Skeletal muscle tissue (tissue), 4 donors: ENCODE results near the gene ZNF750. TPM values are rescaled to one million over a fixed set of nuclear protein-coding genes. Genes with fewer than 3 reads are reported as not detected.

Experiments used
- H3K27ac ChIP-seq: one replicate; pipeline ENCODE4 v1.7.0; 2013; ENCODE audit warnings: mild to moderate bottlenecking, low read depth, low read length, inconsistent platforms
- H3K27me3 ChIP-seq, 3 donors: one replicate each; pipeline ENCODE4 v1.7.0; 2013; ENCODE audit warnings: low read length in 3 of 3; ENCODE audit not compliant: control insufficient read depth in 3 of 3, insufficient read depth in 3 of 3
- H3K36me3 ChIP-seq, 3 donors: one replicate each; pipeline ENCODE4 v1.7.0; 2013; ENCODE audit warnings: low read length in 3 of 3; ENCODE audit not compliant: control insufficient read depth in 3 of 3, insufficient read depth in 3 of 3
- H3K4me1 ChIP-seq, 3 donors: one replicate each; pipeline ENCODE4 v1.7.0; 2013; ENCODE audit warnings: low read length in 3 of 3, mild to moderate bottlenecking in 3 of 3; ENCODE audit not compliant: control insufficient read depth in 3 of 3, insufficient read depth in 3 of 3
- H3K4me3 ChIP-seq, 3 donors: one replicate each; pipeline ENCODE4 v1.7.0; 2013; ENCODE audit warnings: low read length in 3 of 3
- H3K9ac ChIP-seq, 3 donors: one replicate each; pipeline ENCODE4 v1.7.0; 2013; ENCODE audit warnings: low read length in 3 of 3, mild to moderate bottlenecking in 3 of 3, moderate library complexity in 2 of 3, low read depth in 1 of 3
- H3K9me3 ChIP-seq, 3 donors: one replicate each; pipeline ENCODE4 v1.7.0; 2013; ENCODE audit warnings: low read length in 3 of 3; ENCODE audit not compliant: control insufficient read depth in 3 of 3
- total RNA-seq: library from RNA; depleted of rRNA; stranded (reverse); fragments of >200 nt; gene quantifications from one replicate; pipeline ENCODE4 v1.2.3, GENCODE V29; 2014
- donor health status: Osteomylitis.

Gene ZNF750
- total RNA-seq, 1 donor from 2014 or later, result not detected

- Histone ChIP-seq H3K27me3 (no peaks in the 10 kb centered on the region), H3K36me3 (peaks cover 0 to 1% (median under 1%) of the 10 kb centered on the region in 3 donors), H3K4me3 (no peak overlapping the region), H3K27ac (peak overlapping the region; percentile 62), H3K9ac (peak overlapping the region in 2 of 3 donors; percentile 23 to 40), H3K9me3 (no peaks in the 10 kb centered on the region), H3K4me1 (peaks cover 23 to 30% (median 30%) of the 10 kb centered on the region in 3 donors)
These were observed 19.9 kb upstream of the ZNF750 start for GRCh38 chr17:82859431-82860403.

- no peaks in the 10 kb centered on the region for H3K27me3 ChIP-seq
- H3K4me1 ChIP-seq, result peaks cover 13 to 19% (median 19%) of the 10 kb centered on the region in 3 donors
- H3K9me3 ChIP-seq, result no peaks in the 10 kb centered on the region
- no peak overlapping the region for H3K9ac ChIP-seq
- H3K36me3 ChIP-seq, result peaks cover 3 to 8% (median 6%) of the 10 kb centered on the region in 3 donors
- peak overlapping the region; percentile 62 for H3K27ac ChIP-seq
- no peak overlapping the region for H3K4me3 ChIP-seq
These were observed 18.7 kb upstream of the ZNF750 start for GRCh38 chr17:82858376-82859126.

- peaks cover 3 to 8% (median 6%) of the 10 kb centered on the region in 3 donors for H3K36me3 ChIP-seq
- no peak overlapping the region for H3K4me3 ChIP-seq
- no peak overlapping the region for H3K27ac ChIP-seq
- peaks cover 13 to 16% (median 15%) of the 10 kb centered on the region in 3 donors for H3K4me1 ChIP-seq
- no peaks in the 10 kb centered on the region for H3K9me3 ChIP-seq
- H3K9ac ChIP-seq, result no peak overlapping the region
- no peaks in the 10 kb centered on the region for H3K27me3 ChIP-seq
These were observed 16.5 kb upstream of the ZNF750 start for GRCh38 chr17:82856361-82856760.

- Histone ChIP-seq H3K36me3 (peaks cover 5 to 8% (median 6%) of the 10 kb centered on the region in 3 donors), H3K4me1 (peaks cover under 1 to 8% (median 3%) of the 10 kb centered on the region in 3 donors), H3K27ac (no peak overlapping the region), H3K9me3 (no peaks in the 10 kb centered on the region), H3K9ac (no peak overlapping the region), H3K4me3 (no peak overlapping the region), H3K27me3 (no peaks in the 10 kb centered on the region)
These were observed 14.4 kb upstream of the ZNF750 start for GRCh38 chr17:82854226-82854625.

GRCh38 chr17:82851381-82851780 is 11.6 kb upstream of the ZNF750 start:
- Histone ChIP-seq H3K4me3 (no peak overlapping the region), H3K36me3 (peaks cover 5 to 8% (median 6%) of the 10 kb centered on the region in 3 donors), H3K27me3 (no peaks in the 10 kb centered on the region), H3K9ac (no peak overlapping the region), H3K4me1 (peaks cover 0 to 5% (median 0%) of the 10 kb centered on the region in 3 donors), H3K9me3 (no peaks in the 10 kb centered on the region), H3K27ac (no peak overlapping the region)

- no peak overlapping the region for H3K4me3 ChIP-seq
- peaks cover 0 to 10% (median 4%) of the 10 kb centered on the region in 3 donors for H3K4me1 ChIP-seq
- no peak overlapping the region for H3K27ac ChIP-seq
- no peaks in the 10 kb centered on the region for H3K27me3 ChIP-seq
- no peaks in the 10 kb centered on the region for H3K9me3 ChIP-seq
- no peak overlapping the region for H3K9ac ChIP-seq
- peaks cover under 1 to 4% (median 2%) of the 10 kb centered on the region in 3 donors for H3K36me3 ChIP-seq
These were observed 9.5 kb upstream of the ZNF750 start for GRCh38 chr17:82849076-82849945.

- peak overlapping the region in 1 of 3 donors; percentile 28 for H3K9ac ChIP-seq
- H3K9me3 ChIP-seq, result no peaks in the 10 kb centered on the region
- peak overlapping the region; percentile 47 for H3K27ac ChIP-seq
- no peaks in the 10 kb centered on the region for H3K27me3 ChIP-seq
- peaks cover 0 to 10% (median 4%) of the 10 kb centered on the region in 3 donors for H3K4me1 ChIP-seq
- peak overlapping the region; percentile 40 to 60 (median 41) for H3K4me3 ChIP-seq
- peaks cover 0 to 2% (median 0%) of the 10 kb centered on the region in 3 donors for H3K36me3 ChIP-seq
These were observed 8.3 kb upstream of the ZNF750 start for GRCh38 chr17:82848022-82848592.

GRCh38 chr17:82846061-82846691 is 6.4 kb upstream of the ZNF750 start:
- Histone ChIP-seq H3K4me3 (peak overlapping the region; percentile 11 to 56 (median 33)), H3K36me3 (peaks cover 0 to 2% (median 0%) of the 10 kb centered on the region in 3 donors)

More at GRCh38 chr17:82846061-82846691, 6.4 kb upstream of the ZNF750 start:
- Histone ChIP-seq H3K9ac (peak overlapping the region in 1 of 3 donors; percentile 40), H3K27ac (peak overlapping the region; percentile 19), H3K27me3 (no peaks in the 10 kb centered on the region), H3K4me1 (peaks cover 0 to 10% (median 7%) of the 10 kb centered on the region in 3 donors), H3K9me3 (no peaks in the 10 kb centered on the region)
